ENCODE measurements around the gene CELF4. TPM values are rescaled to one million over a fixed set of nuclear protein-coding genes. Genes with fewer than 3 reads are reported as not detected.

The CELF4 gene
- polyA plus RNA-seq, 1 donor (not counting 4 experiments of a cell fraction or from before 2014, with no cell fraction given), result not detected

GRCh38 chr18:37364237-37364636 is 201.4 kb downstream of the CELF4 start:
- no peaks in the 10 kb centered on the region for H3K36me3 ChIP-seq (ENCODE audit: control insufficient read depth in 2 of 2, extremely low read depth in 1 of 2, insufficient read depth in 2 of 2, low read length in 2 of 2)
- H3K4me3 ChIP-seq (ENCODE audit: control insufficient read depth in 2 of 3, extremely low read depth in 1 of 3, insufficient read depth in 2 of 3, low read depth in 1 of 3, low read length in 3 of 3), result no peak overlapping the region
- H3K4me1 ChIP-seq (ENCODE audit: control insufficient read depth, extremely low read depth, insufficient read depth, low read length), result no peaks in the 10 kb centered on the region
- H3K4me2 ChIP-seq (ENCODE audit: control insufficient read depth, extremely low read depth, insufficient read depth, low read depth, low read length), result no peak overlapping the region
- H2AFZ ChIP-seq (ENCODE audit: control insufficient read depth, low read length), result no peak overlapping the region
- peaks cover 53% of the 10 kb centered on the region for H3K27me3 ChIP-seq (ENCODE audit: control insufficient read depth, extremely low read depth, insufficient read depth, low read length)
- no peaks in the 10 kb centered on the region for H4K20me1 ChIP-seq (ENCODE audit: control insufficient read depth, extremely low read depth, insufficient read depth, low read length)
- no peaks in the 10 kb centered on the region for H3K9me1 ChIP-seq (ENCODE audit: control insufficient read depth, extremely low read depth, insufficient read depth, low read length)
- dilution Hi-C loops (cut with MboI; ENCODE audit: extremely low pct_ligation_motif_present, low sequenced_read_pairs), result no loop called here
- FAIRE-seq (no peak), DNase-seq (ENCODE audit: low read depth, low spot score) (no peak)
- H3K9ac ChIP-seq (ENCODE audit: control insufficient read depth, extremely low read depth, insufficient read depth, low read length), result no peak overlapping the region
- H3K9me3 ChIP-seq (ENCODE audit: control insufficient read depth, low read depth, low read length), result no peaks in the 10 kb centered on the region
- no peaks in the 10 kb centered on the region for H3K79me2 ChIP-seq (ENCODE audit: control insufficient read depth, insufficient read depth, low read length)
- TF ChIP-seq CTCF (optimal IDR thresholded peaks at IDR 0.05 in 1 of 3, IDR thresholded peaks at IDR 0.05 in 1 of 3, conservative IDR thresholded peaks at IDR 0.05 in 1 of 3; ENCODE audit: extremely low read depth in 1 of 3, insufficient read depth in 2 of 3, low read length in 3 of 3) (no peak), EZH2 (IDR thresholded peaks at IDR 0.05; ENCODE audit: low read length) (no peak)
- H3K27ac ChIP-seq (ENCODE audit: control insufficient read depth, insufficient read depth, low read length), result no peak overlapping the region

- TF ChIP-seq CTCF (optimal IDR thresholded peaks at IDR 0.05 in 1 of 3, IDR thresholded peaks at IDR 0.05 in 1 of 3, conservative IDR thresholded peaks at IDR 0.05 in 1 of 3; ENCODE audit: extremely low read depth in 1 of 3, insufficient read depth in 2 of 3, low read length in 3 of 3) (no peak), EZH2 (IDR thresholded peaks at IDR 0.05; ENCODE audit: low read length) (no peak)
- H3K27ac ChIP-seq (ENCODE audit: control insufficient read depth, insufficient read depth, low read length), result no peak overlapping the region
- H3K9ac ChIP-seq (ENCODE audit: control insufficient read depth, extremely low read depth, insufficient read depth, low read length), result no peak overlapping the region
- no peak overlapping the region for H3K4me2 ChIP-seq (ENCODE audit: control insufficient read depth, extremely low read depth, insufficient read depth, low read depth, low read length)
- no peaks in the 10 kb centered on the region for H3K79me2 ChIP-seq (ENCODE audit: control insufficient read depth, insufficient read depth, low read length)
- H3K4me1 ChIP-seq (ENCODE audit: control insufficient read depth, extremely low read depth, insufficient read depth, low read length), result no peaks in the 10 kb centered on the region
- H3K36me3 ChIP-seq (ENCODE audit: control insufficient read depth in 2 of 2, extremely low read depth in 1 of 2, insufficient read depth in 2 of 2, low read length in 2 of 2), result no peaks in the 10 kb centered on the region
- no peaks in the 10 kb centered on the region for H4K20me1 ChIP-seq (ENCODE audit: control insufficient read depth, extremely low read depth, insufficient read depth, low read length)
- dilution Hi-C loops (cut with MboI; ENCODE audit: extremely low pct_ligation_motif_present, low sequenced_read_pairs), result no loop called here
- no peaks in the 10 kb centered on the region for H3K9me3 ChIP-seq (ENCODE audit: control insufficient read depth, low read depth, low read length)
- H3K27me3 ChIP-seq (ENCODE audit: control insufficient read depth, extremely low read depth, insufficient read depth, low read length), result peaks cover 40% of the 10 kb centered on the region
- H3K4me3 ChIP-seq (ENCODE audit: control insufficient read depth in 2 of 3, extremely low read depth in 1 of 3, insufficient read depth in 2 of 3, low read depth in 1 of 3, low read length in 3 of 3), result no peak overlapping the region
- FAIRE-seq (no peak), DNase-seq (ENCODE audit: low read depth, low spot score) (no peak)
- no peak overlapping the region for H2AFZ ChIP-seq (ENCODE audit: control insufficient read depth, low read length)
- no peaks in the 10 kb centered on the region for H3K9me1 ChIP-seq (ENCODE audit: control insufficient read depth, extremely low read depth, insufficient read depth, low read length)
Measured at GRCh38 chr18:37362158-37362890, 203.3 kb downstream of the CELF4 start.

All from keratinocyte (primary cell).